HG03139 (cell line): ENCODE measurements around the gene FHIT.
"Not testable (repeated sequence)": the region's sequence is repeated elsewhere in the genome, so short reads cannot be mapped to it uniquely, and the experiment has no call there.

Experiments
- ATAC-seq: cut with Tn5 transposase; IDR thresholded peaks from one replicate; pipeline ENCODE4 v1.9.1; 2021; ENCODE audit not compliant: unreplicated experiment

The FHIT gene

DNA sequence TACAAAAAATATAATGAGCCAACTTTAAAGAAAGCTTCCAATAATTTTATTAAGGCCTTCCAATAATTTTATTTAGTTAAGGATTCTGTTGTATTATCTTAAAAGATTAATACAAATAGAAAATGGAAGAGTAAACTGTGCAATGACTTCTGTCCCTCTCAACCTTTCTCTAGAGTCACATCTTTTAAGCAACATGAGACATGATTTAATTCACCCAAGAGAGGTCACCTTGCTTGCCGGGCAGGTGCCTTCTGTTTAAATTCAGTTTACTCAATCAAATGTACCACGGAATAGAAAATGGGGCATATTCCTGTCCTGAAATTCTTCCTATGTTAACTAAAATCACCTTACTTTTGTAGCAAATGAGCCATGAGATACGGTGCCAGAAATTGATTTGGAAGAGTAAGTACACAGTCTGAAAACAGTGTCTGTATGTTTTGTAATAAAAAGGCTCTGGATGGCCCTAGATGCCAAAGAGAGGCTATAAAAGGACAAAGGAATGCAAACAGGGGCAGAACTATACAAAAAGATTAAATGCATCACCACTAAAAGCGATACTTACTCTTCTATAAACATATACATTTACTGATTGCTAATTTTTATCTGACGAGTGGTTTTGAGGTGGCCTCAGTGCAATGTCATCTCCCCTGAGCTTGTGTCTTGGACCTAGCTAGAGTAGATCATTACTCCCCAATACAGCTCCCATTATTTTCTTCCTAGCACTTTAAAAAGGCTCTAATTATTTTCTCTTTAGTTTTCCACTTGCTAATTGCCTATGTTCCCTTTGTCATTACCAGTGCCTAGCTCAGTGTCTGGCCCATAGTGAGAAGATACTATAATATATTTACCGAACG is 134.0 kb downstream of the FHIT start:
- no peak for ATAC-seq

DNA sequence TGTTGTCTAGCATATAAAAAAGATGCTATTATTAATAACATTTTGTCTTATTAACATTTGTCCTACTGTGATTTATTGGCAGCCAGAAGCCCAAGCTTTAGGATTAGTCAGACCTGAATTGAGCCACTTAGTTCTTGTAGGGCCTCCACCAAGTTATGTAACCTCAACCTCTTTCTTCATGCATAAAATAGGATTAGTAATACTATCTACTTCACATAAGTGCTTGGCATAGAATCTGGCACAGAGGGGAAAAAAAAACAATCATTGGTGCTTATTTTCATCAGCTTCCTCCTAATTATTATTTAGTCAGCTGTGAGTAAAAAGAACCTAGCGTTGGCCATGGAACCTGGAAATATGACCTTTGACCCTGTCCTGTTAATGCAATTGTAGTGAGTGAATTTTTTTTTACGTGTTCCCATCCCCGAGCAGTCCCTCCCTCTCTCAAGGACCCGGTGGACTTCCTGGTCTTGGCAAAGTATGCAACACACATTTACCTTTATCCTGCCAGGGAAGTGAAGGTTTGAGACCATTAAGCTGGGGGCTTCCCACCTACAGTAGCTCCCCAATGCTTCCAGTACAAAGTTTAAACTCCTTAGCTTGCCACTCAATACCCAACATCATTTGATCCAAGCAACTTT is 136.8 kb downstream of the FHIT start:
- ATAC-seq: no peak

DNA sequence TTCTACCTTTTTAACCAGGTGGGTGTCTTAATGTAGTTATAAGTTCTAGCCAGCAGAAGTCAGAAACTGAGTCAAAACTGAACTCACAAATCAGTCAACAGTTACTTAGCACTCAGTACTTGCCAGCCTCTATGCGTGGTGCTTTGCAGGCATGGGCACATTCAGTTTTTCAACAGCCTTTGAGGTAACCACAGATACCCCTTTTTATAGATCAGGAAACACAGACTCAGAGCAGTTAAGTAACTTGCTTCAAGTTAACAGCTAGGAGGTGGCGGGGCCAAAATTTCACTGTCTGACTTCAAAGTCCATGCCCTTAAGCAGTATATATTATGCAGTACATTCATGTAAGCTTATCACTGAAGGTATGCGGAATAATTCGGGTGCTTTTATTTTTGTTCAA is 139.4 kb downstream of the FHIT start:
- ATAC-seq: no peak

DNA sequence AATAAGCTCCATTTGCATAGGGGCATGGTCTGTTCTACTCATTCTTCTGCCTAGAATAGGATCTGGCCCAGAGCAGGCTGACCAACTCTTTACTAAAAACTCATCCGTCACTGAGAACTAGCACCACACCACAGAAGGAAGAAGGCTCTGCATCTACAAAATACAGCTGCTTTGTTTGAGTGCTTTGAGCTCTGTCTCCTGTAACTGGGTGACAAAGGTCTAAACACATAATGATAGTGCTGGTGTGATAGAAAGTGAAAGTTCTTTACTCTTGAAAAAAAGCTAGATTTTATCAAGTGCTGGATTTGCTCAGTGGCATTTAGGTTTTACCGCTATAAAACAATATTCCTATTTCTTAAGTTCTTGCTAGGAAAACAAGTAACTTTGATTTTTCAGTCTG is 140.7 kb downstream of the FHIT start:
- ATAC-seq: no peak

DNA sequence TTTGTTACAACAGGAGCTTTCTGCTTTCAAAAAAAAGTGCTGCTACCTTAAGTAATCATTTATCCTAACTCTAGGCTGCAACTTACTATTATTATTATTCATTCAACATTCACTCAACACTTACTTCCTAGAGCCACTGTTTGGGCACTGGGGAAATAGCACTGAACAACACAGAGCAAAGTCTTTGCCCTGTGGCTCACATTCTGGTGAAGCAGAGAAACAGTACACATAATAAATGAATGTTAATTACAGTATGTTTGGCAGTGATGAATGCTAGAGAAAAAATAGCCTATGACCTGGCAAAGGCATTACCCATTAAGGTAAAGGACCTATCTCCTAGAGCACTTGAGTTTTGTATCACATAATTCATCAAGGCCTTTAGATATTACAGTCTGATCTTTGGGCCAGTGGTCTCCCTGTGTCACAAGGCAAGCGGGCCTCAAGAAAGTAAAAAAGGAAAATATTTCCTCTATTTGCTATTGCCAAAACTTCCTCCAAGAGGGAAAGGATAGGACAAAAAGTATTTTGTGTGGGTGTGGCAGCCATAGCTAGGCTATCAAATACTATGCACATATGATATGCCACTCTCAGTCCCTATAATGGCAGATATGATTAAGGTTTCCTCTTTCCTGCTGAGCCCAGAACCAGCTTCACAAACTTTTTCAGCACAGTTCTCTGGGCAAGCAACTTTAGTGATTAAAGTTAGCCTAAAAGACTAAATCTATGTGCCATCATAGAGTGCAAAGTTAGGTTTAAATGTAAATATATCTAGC is 142.8 kb downstream of the FHIT start:
- ATAC-seq: no peak

DNA sequence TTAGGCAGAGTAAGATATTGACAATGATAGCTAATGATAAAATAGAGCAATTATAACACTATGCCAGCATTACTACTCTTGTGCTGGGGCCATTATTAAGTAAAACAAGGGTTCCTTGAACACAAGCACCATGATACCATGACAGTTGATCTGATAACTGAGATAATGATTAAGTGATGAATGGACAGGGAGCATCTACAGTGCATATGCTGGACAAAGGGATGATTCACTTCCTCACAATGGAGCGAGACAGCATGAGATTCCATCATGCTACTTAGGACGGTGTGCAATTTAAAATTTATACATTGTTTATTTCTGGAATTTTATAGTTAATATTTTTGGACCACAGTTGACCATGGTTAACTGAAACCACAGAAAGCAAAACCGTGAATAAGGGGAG is 156.6 kb downstream of the FHIT start:
- ATAC-seq: no peak

- ATAC-seq: no peak
Measured at GRCh38 chr3:61093364-61093763, 157.9 kb downstream of the FHIT start.

- no peak for ATAC-seq
Measured at GRCh38 chr3:61092870-61093269, 158.4 kb downstream of the FHIT start.

DNA sequence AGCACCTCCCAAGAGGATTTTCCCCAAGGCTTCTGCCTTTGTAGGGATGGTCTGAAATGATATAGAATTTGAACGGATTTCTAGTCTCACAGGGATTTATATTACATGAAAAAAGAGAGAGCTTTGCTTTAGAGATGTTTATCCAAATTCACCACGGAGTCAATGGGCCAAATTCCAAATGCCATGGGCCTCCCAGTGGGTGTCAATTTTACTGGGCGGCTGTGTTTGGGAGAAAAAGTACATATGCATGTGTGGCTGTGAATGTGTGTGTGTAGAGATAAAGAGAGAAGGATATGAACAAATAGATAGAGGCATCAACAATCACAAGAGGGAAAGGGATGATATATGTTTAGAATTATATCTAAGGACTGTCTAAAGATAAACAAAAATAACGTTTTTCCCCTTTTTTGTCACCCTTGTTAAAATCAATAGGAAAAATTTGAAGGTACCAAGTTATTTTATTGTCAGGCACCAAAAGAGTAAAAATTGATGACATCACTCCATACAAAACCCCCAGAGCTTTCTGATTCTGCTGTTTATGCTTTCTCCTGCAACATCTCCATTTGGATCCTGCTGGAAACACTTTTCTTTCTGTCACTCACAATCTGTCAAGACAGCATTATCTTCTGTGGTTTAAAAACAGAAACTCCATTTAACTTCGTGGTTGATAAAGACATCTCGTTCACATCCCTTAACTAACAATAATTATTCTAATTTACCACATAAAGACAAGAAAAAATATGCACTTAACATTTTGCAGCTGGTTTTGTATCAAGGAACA is 160.7 kb downstream of the FHIT start:
- no peak for ATAC-seq

DNA sequence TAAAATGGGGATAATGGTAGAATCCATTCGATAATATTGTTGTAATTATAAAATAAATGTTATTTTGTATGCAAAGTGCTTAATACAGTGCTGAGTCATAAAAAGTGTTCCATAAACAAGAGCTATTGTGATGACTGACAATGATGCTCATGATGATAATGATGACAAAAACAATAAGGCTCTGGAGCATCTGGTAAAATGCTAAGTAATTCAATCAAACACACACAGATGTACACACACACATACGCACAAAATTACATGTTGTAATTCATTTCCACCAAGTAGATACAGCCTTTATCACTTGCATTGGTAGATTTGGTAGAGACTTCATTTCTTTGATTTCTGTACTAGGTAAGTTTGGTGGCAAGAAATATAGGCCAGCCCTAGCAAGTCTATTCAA is 163.8 kb downstream of the FHIT start:
- ATAC-seq: no peak

DNA sequence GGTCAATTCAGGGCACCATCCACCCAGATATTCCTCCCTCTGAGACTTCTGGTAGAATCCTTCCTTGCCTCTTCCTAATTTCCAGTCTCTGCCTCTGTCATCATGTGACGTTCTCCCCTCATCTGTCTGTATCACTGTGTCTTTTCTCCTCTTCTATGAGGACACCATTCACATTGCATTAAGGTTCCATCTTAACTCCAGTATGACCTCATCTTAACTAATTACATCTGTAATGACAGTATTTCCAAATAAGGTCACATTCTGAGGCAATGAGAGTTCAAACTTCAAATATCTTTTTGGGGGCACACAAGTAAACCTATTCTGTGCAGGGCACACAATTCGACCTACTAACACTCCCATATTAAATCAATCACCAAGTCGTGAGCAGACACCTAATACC is 169.7 kb downstream of the FHIT start:
- no peak for ATAC-seq

GRCh38 chr3:61080737-61081445 is 170.4 kb downstream of the FHIT start:
- ATAC-seq: no peak

GRCh38 chr3:61078048-61078752 is 173.1 kb downstream of the FHIT start:
- ATAC-seq: no peak

DNA sequence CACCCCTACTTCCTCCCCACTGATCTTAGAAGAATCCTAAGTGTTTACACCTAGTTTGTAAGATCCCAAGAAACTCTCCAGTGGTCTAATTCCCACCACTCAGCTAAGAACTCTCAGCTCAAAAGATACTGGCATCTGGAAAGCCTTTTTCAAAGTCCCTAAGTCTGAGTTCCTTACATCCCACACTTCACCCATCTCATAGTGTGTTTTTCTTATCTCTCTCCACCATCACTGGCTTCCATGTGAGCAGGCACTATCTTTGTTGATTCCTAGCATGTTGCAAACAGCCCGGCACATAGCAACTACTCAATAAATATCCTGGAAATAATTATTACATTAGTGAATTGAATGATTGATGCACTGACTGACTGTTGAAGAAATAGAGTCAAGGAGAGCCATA is 173.7 kb downstream of the FHIT start:
- no peak for ATAC-seq

DNA sequence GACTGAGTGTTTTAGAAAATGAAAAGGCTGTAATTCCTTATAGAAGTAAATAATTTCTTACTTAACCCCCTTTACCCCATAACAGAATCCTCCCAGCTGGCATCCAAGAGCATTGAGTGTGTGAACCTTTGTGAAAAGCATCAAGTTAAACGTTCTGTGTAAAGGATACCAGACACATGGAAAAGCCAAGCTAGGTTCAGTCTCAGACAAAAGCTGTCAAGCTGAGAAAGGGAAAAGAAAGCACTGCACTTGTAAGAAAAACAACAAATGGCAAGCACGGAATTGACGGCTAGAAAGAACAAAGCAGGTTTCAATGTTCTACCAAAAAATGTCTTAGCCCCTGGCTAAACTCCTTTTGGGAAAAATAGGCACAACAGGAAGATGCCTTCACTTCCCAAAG is 176.5 kb downstream of the FHIT start:
- ATAC-seq: no peak

DNA sequence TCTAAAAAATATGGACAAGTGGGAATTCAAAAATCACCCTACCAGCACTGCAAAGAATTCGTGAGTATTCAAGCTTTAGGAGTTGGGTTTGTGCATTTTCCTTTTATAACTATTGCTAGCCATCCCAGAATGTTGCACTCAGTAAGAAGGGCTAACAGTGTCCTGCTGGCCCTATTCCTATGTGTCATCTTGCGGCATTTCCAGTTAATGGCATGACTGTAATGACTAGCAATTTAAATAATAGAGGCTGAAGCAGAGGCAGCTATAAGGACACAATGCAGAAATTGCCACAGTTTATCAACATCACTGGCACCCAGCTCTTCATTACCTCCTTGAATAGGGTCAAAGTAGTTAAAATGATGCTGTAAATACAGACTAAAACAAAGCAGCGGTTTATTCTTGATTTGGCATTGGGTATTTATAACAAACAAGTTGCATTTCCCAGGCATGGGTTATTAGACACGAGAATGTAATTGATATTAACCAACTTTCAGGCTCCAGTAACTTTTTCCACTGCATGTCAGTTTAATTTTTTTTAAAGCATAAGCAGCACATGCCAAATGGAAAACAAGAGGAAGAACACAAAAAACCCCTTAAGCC is 177.6 kb downstream of the FHIT start:
- ATAC-seq: no peak

DNA sequence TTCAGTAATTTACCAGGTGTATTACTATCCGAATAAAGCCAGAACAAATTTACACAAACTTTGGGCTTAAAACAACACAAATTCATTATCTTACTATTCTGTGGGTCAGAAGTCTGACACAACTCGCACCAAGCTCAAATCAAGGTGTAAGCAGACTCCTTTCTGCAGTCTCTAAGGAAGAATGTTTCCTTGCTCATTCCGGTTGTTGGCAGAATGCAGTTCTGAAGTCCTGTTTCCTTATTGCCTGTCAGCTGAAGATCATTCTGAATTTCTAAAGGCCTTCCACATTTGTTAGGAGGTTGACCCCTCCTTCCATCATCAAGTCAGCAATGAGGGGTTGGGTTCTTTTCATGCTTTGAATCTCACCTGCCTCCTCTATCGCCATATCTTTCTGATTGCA is 183.2 kb downstream of the FHIT start:
- ATAC-seq: no peak

GRCh38 chr3:61066800-61067199 is 184.5 kb downstream of the FHIT start:
- no peak for ATAC-seq

DNA sequence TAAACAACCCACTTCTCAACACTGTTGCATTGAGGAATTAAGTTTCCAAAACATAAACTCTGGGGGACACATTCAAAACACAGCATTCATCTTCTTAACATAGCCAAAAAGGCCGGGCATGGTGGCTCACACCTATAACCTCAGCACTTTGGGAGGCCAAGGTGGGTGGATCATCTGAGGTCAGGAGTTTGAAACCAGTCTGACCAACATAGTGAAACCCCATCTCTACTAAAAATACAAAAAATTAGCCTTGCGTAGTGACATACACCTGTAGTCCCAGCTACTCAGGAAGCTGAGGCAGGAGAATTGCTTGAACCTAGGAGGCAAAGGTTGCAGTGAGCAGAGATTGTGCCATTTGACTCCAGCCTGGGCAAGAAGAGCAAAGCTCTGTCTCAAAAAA is 185.0 kb downstream of the FHIT start:
- ATAC-seq: not testable (repeated sequence)
